GM19452 (cell line): ENCODE results near the gene PPIP5K1.
A peak's percentile ranks its signal among the peaks of the same experiment; 100 is the strongest.
"Not testable (repeated sequence)": the region's sequence is repeated elsewhere in the genome, so short reads cannot be mapped to it uniquely, and the experiment has no call there.

Experiments used
- ATAC-seq: cut with Tn5 transposase; IDR thresholded peaks from one replicate; pipeline ENCODE4 v1.9.1; 2021; ENCODE audit not compliant: unreplicated experiment

The PPIP5K1 gene

GRCh38 chr15:43589778-43590466 is at the start of gene PPIP5K1:
Gene PPIP5K1 (minus strand): TSS chr15:43590208. CDS start chr15:43584504, 5,704 bp downstream.
- ATAC-seq: peak; percentile 98

- ATAC-seq: peak; percentile 60
These were observed 48.6 kb upstream of the PPIP5K1 start for GRCh38 chr15:43638464-43639204.

GRCh38 chr15:43626937-43627336 is 36.9 kb upstream of the PPIP5K1 start:
- ATAC-seq: not testable (repeated sequence)

GRCh38 chr15:43625106-43625505 is 35.1 kb upstream of the PPIP5K1 start:
- no peak for ATAC-seq

GRCh38 chr15:43622068-43622799 is 32.2 kb upstream of the PPIP5K1 start:
- not testable (repeated sequence) for ATAC-seq

GRCh38 chr15:43618700-43619099 is 28.7 kb upstream of the PPIP5K1 start, which contains the start of gene STRC:
Gene STRC (minus strand): TSS chr15:43618800. CDS start chr15:43618722, 78 bp downstream.
- not testable (repeated sequence) for ATAC-seq

- not testable (repeated sequence) for ATAC-seq
These were observed 27.7 kb upstream of the PPIP5K1 start for GRCh38 chr15:43617750-43618149.

- ATAC-seq: not testable (repeated sequence)
These were observed 12.2 kb upstream of the PPIP5K1 start for GRCh38 chr15:43602233-43602632.

- ATAC-seq: not testable (repeated sequence)
These were observed 10.2 kb upstream of the PPIP5K1 start for GRCh38 chr15:43600200-43600599.

GRCh38 chr15:43599131-43599530 is 9.1 kb upstream of the PPIP5K1 start:
- not testable (repeated sequence) for ATAC-seq

GRCh38 chr15:43593328-43594190 is 3.6 kb upstream of the PPIP5K1 start, which contains the start of gene CKMT1B:
Gene CKMT1B (plus strand): TSS chr15:43594027. CDS start chr15:43594219, 192 bp downstream.
- not testable (repeated sequence) for ATAC-seq

- ATAC-seq: not testable (repeated sequence)
These were observed 2.8 kb upstream of the PPIP5K1 start for GRCh38 chr15:43592841-43593240.

- ATAC-seq: not testable (repeated sequence)
These were observed 15.4 kb downstream of the PPIP5K1 start for GRCh38 chr15:43574607-43575006.

GRCh38 chr15:43566615-43567014 is 23.4 kb downstream of the PPIP5K1 start:
- not testable (repeated sequence) for ATAC-seq

GRCh38 chr15:43563793-43564192 is 26.2 kb downstream of the PPIP5K1 start:
- not testable (repeated sequence) for ATAC-seq

- ATAC-seq: not testable (repeated sequence)
These were observed 27.3 kb downstream of the PPIP5K1 start for GRCh38 chr15:43562753-43563152.

- ATAC-seq: no peak
These were observed 37.0 kb downstream of the PPIP5K1 start for GRCh38 chr15:43552986-43553385.

- ATAC-seq: no peak
These were observed 37.8 kb downstream of the PPIP5K1 start for GRCh38 chr15:43552256-43552655.

GRCh38 chr15:43550527-43551363 is 39.3 kb downstream of the PPIP5K1 start:
- ATAC-seq: no peak
